HG02884 (cell line): ENCODE data around the gene TCAF1.
"Not testable (repeated sequence)": the region's sequence is repeated elsewhere in the genome, so short reads cannot be mapped to it uniquely, and the experiment has no call there.

Source experiments
- ATAC-seq: cut with Tn5 transposase; IDR thresholded peaks from one replicate; pipeline ENCODE4 v1.9.1; 2021; ENCODE audit warnings: mild to moderate bottlenecking, moderate library complexity; ENCODE audit not compliant: unreplicated experiment

Gene TCAF1

GRCh38 chr7:143902332-143902899, 440 bp upstream of the TCAF1 start:
- no peak for ATAC-seq

DNA sequence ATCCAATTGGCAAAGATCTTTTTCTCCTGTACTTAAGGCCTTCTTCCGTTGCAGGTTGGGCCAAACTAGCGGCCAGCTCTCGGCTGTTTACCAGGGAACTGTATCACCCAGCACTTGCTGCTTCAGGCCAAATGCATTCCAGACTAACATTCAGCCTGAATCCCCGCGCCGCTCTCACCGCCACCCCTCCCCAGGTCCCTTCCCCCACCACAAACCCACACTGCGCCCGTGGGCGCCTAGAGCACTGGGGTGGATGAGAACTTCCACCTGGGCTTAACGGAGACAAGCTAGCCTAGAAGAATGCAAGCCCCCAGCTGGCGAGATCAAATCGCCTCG, 676 bp downstream of the TCAF1 start:
- no peak for ATAC-seq

GRCh38 chr7:143900230-143900766, 1.7 kb downstream of the TCAF1 start:
- no peak for ATAC-seq

GRCh38 chr7:143898810-143899209, 3.2 kb downstream of the TCAF1 start:
- ATAC-seq = no peak

GRCh38 chr7:143896667-143897066, 5.3 kb downstream of the TCAF1 start:
- ATAC-seq = no peak

DNA sequence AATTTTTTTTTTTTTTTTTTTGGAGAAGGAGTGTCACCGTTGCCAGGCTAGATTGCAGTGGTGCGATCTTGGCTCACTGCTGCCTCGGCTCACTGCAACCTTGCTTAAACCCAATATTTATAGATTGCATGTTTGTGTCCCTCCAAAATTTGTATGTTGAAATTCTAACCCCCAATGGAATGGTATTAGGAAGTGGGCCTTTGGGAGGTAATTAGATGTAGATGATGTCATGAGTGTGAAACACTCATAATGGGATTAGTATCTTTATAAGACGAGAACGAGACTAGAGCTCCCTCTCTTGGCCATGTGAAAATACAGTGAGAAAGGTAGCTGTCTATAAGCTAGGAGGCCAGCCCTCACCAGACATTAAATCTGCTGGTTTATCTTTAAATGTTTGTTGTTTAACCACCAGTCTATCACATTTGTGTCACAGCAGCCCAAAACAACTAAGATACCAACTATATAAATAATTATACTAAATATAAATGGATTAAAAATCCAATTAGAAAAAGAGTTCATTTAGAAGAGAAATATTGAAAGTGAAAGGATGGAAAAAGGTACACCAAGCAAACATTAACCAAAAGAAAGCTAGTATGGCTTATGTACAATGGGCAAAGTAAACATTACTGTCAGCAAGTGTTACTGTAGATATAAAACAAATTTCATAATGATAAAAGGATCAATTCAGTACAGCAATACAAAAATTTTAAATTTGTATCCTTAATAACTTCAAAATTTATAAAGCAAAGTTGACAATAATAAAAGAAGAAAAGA, 9.3 kb downstream of the TCAF1 start:
- peak; percentile 99 for ATAC-seq

DNA sequence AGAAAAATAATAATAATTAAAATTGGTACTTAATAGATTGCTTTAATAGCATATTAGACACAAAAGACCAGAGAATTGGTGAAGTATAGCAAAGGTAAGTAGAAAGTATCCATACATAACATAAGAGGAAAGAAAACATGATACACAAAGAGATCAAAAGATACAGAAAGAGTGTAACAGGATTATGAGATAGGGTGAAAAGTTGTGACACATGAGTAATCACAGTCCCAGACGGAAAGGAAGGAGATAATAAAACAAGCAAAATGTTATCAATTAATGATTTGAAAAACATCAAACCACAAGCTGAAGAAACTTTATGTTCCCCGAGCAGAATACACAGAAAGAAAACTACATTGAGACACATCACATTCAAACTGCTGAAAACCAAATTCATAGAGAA, 10.5 kb downstream of the TCAF1 start:
- ATAC-seq = no peak

DNA sequence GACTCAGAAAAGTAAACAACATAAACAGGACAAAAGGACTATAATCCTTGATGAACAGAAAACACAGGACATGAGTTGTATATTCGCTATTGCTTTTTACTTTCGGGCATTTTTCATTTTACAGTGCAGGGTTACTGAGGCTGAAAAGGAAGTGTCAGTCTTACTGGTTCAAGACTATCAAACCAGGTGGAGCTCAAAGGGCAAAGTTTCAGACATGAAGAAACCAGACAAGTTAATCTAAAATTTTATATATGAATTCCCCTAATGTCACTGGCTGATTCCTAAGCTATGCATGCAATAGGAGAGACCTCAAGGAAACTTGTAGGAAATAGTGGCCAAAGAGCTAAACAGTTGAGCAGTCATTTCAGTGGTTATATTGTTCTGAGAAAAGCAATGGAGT, 11.4 kb downstream of the TCAF1 start:
- no peak for ATAC-seq

DNA sequence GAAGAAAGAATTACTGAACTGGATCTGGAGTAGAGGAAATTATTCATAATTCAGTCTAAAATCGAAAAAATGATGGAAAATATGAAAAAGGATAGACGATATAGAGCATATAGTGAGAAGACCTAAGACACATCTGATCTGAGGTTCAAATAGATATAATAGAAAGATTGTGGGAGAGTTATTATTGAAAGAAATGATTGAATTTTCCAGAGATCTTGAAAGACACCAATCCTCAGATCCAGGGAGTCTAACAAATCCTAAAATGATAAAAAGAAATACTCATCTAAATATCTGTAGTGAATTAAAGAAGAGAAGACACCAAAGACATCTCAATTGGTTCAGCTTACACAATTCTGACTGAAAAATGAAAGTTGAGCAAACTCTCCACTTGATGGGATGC, 12.9 kb downstream of the TCAF1 start:
- ATAC-seq = no peak

GRCh38 chr7:143886826-143887477, 15.0 kb downstream of the TCAF1 start:
- ATAC-seq = no peak

DNA sequence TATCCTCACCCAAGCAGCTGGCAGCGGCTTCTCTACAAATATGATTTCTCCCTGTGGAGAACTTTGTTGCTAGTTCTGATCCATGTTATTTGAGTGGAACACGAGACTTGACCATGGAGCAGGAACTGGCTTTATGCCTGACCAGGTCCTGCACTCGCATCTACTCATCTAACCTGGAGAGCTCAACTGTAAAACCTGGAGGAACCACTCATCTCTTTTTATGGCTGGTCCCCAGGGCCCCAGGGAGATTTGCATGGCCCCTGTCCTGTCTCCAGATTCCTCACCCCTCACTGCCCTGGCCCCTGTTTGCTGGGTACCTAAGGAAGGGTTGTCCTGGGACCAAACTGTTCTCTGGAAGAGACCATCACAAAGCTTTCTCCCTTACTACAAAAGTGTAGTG, 16.0 kb downstream of the TCAF1 start:
- ATAC-seq = no peak

DNA sequence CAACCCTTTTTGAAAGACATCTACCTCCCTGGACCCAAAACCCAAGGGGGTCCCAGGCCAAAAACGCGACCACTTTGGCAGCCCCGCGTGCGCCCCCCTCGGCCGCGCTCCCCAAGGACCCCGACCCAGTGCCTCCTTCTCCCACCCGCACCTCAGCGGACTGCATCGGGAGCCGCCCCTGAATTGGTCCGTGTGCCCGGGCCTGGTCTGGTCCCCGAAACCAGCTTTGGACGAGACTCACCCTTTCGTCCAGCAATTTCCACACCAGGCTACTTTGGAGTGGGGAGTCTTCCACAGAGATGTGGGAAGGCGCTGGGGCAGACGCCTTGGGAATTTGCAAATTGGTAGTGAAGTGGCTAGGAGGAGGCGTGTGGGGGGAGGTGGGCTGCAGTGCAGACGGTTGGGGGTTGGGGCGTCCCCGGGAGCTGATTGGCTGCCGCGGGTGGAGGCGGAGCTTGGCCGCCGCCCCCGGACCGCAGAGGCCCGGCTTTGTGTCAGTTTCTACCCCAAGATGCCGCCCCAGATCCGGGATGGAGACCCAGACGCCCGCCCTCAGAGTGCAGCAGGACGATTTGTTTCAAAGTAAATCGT, 16.9 kb downstream of the TCAF1 start:
- ATAC-seq = peak; percentile 72

GRCh38 chr7:143884241-143884968, 17.6 kb downstream of the TCAF1 start:
- no peak for ATAC-seq

DNA sequence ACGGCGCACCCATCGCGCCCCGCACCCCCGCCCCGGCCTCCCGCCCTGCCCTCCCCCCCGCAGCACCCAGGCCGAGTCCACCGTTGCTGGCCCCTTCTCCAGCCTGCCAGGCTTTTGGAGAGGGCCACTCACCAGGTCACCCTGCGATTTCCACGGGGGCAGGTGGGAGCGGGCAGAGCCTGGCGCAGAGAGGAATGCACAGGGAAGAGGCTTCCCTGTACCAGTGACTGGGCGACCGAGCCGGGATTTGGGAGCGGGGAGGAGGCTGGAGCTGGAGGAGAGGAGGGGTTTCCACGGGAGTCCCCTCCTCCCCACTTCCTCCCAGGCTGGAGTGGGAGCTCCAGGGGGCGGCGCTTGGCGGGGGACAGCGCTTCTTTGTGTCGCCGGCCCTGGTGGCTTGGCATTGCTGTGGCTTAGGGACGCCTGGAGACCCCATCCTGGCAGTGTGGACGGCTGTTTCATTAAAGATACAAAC, 19.3 kb downstream of the TCAF1 start:
- no peak for ATAC-seq

DNA sequence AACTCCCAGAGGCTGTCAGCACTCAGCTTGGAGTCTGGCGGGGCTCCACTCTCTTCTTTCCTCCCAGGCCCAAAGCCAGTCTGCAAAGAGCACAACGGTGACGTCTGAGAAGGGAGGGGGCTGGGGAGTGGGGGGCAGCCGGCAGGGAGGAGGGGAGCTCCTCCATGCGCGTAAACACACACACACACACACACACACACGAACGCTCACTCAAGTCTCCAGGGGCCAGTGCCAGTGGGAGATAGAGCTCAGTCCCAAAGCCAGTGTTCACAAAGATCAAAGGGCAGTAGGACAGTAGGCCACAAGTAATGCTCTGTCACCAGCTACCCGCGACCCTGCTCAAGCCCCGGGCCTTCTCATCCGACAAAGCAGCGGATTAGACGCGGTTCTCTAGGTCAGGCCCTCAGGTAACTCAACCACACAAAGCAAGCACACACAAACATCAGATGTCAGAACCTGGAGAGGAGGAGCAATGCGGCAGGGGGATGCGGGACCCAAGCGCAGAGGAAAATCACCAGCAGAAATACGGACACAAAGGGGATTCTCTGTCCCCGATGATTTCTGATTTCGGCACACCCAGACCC, 19.9 kb downstream of the TCAF1 start:
- ATAC-seq = no peak

DNA sequence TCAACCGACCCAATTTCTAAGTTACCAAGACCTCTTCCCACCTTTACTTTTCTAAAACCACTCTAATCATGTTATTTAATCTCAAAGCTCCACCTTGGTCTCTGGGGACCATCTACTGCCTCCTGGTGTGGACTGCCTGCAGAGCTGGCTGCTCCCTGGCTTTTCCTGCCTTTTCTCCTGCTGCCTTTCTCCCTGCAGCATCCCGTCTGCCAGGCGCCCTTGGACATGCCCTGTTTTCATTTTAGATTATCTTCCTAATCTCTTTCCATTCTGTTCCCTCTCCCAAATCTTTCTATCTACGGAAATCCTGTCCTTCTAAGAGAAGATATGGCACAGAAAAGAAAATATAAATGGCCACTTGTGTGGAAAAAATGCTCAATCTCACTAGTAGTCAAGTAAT, 23.1 kb downstream of the TCAF1 start:
- no peak for ATAC-seq

GRCh38 chr7:143877098-143877497, 24.9 kb downstream of the TCAF1 start:
- no peak for ATAC-seq

DNA sequence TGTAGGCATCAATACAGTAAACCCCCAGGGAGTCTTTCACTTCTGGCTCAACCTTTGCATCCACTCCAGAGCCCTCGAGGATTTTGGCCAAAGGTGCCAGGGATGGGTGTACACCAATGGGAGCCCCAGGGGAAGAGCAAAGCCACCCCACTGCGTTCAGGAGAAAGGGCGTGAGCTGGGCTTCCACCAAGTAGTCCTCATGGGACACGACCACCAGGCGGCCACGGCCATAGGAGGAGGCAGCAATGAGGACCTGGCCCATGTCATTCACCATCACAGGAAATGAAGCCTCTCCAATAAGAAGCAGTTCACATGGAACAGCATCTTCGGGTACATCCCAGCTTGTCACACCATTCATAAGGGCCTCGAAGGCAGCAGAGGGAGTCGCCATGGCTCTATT, 25.8 kb downstream of the TCAF1 start:
- no peak for ATAC-seq

DNA sequence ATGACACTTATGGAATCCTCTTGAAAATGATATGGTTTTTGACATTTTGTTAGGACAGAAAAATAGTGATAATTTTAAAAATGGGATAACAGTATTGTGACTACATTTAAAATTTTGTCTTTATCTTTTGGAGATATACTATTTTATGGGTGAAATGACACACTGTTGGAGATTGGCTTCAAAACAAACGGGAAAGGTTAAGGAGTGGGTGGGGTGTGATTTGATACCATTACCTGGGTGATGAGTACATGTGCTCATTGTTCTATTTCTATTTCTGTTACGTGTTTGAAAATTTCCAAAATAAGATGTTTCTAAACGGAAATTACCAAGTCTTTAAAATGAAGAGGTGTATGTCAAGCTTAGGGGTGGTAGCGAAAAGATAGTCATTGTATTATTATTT, 28.7 kb downstream of the TCAF1 start:
- ATAC-seq = not testable (repeated sequence)

DNA sequence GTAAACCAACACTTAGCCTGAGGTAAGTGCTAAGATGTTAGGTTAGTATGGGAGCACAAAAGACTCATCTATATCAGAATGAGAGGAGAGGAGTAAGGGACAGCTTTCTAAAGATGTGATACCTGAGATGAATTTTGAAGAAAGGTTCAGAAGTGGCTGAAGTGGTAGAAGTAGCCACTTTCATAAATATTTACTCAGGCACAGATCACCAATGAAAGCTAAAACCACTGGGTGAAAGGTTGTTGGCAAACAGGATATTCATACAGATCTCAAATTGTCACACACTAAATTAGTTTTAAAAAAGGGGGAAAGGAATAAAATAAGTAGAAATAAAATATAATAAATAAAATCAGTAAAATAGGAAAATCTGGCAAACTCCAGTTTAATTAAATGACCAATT, 30.4 kb downstream of the TCAF1 start:
- not testable (repeated sequence) for ATAC-seq

DNA sequence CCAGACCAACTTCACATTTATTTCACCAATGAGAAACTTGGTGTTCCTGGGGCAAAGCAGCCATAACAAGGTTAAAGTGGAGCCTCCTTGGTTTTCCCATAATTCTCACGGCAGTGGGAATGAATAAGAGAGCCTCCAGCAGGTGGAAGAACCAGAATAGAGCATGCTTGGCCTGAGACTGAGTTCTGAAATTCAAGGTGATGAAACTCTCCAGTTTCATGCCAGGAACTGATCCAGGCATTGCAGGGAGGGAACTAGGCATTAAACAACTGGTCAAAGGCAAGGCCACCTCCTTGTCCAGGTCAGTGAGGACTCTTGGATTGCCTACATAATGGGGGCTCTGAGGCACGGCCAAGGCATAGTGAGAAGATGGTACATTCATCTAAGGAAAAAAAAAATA, 44.0 kb downstream of the TCAF1 start:
- not testable (repeated sequence) for ATAC-seq
